NAMALWA (cell line): ENCODE data around the gene SCPEP1.
"Not testable (repeated sequence)": the region's sequence is repeated elsewhere in the genome, so short reads cannot be mapped to it uniquely, and the experiment has no call there.

Experiments used
- DNase-seq: peaks from one replicate; pipeline ENCODE4 v3.0.0-alpha.2; 2015; ENCODE audit warnings: low spot score

Gene SCPEP1

GRCh38 chr17:56965681-56966080 is 12.2 kb upstream of the SCPEP1 start:
- not testable (repeated sequence) for DNase-seq

GRCh38 chr17:56966338-56966737 is 11.6 kb upstream of the SCPEP1 start:
- DNase-seq: no peak

GRCh38 chr17:56970974-56971373 is 7.0 kb upstream of the SCPEP1 start:
- no peak for DNase-seq

- no peak for DNase-seq
These were observed 5.7 kb upstream of the SCPEP1 start for GRCh38 chr17:56972111-56972730.

GRCh38 chr17:56973520-56973919 is 4.4 kb upstream of the SCPEP1 start:
- DNase-seq: no peak

- no peak for DNase-seq
These were observed 3.9 kb upstream of the SCPEP1 start for GRCh38 chr17:56974055-56974454.

GRCh38 chr17:56975656-56976055 is 2.3 kb upstream of the SCPEP1 start:
- no peak for DNase-seq

GRCh38 chr17:56976941-56977608 is 856 bp upstream of the SCPEP1 start:
- no peak for DNase-seq

- DNase-seq: peak; percentile 55
These were observed 635 bp downstream of the SCPEP1 start for GRCh38 chr17:56978441-56979090.

GRCh38 chr17:56979091-56979480 is 1.2 kb downstream of the SCPEP1 start:
- peak; percentile 30 for DNase-seq

- DNase-seq: not testable (repeated sequence)
These were observed 2.6 kb downstream of the SCPEP1 start for GRCh38 chr17:56980526-56980925.

- no peak for DNase-seq
These were observed 4.4 kb downstream of the SCPEP1 start for GRCh38 chr17:56982312-56982711.

- DNase-seq: no peak
These were observed 5.4 kb downstream of the SCPEP1 start for GRCh38 chr17:56983366-56983765.

GRCh38 chr17:56985371-56986162 is 7.6 kb downstream of the SCPEP1 start:
- no peak for DNase-seq

- DNase-seq: no peak
These were observed 9.4 kb downstream of the SCPEP1 start for GRCh38 chr17:56987283-56987834.

GRCh38 chr17:56988901-56989572 is 11.1 kb downstream of the SCPEP1 start:
- DNase-seq: no peak

GRCh38 chr17:56992364-56992763 is 14.4 kb downstream of the SCPEP1 start:
- DNase-seq: no peak

GRCh38 chr17:56994009-56994792 is 16.3 kb downstream of the SCPEP1 start:
- DNase-seq: no peak

GRCh38 chr17:56995766-56996165 is 17.8 kb downstream of the SCPEP1 start:
- DNase-seq: no peak

GRCh38 chr17:56997313-56997712 is 19.4 kb downstream of the SCPEP1 start:
- DNase-seq: no peak

- no peak for DNase-seq
These were observed 23.6 kb downstream of the SCPEP1 start for GRCh38 chr17:57001541-57001940.
